SK-N-SH (cell line): ENCODE data around the gene TMEM151A. TPM values are rescaled to one million over a fixed set of nuclear protein-coding genes. Genes with fewer than 3 reads are reported as not detected.

Source experiments
- CTCF ChIA-PET: fragments of 300-600, 350-600 bp; formaldehyde crosslinking; extraction: SDS; loops from one replicate; lab custom pipeline; 2021; lab: Yijun Ruan, JAX
- POLR2A ChIA-PET: fragments of 350-600 bp; sonication (Branson Sonifier 250); formaldehyde crosslinking; extraction: SDS; loops from one replicate; lab custom pipeline; 2020; ENCODE audit warnings: antibody characterized with exemption, inconsistent platforms; lab: Yijun Ruan, JAX
- DNase-seq: peaks from one replicate; pipeline ENCODE4 v3.0.0; 2012
- H2AFZ ChIP-seq: fragments of 200-600 bp; sonication (generic); 2 replicates; pipeline ENCODE4 v1.8.1; 2016; ENCODE audit warnings: antibody characterized with exemption, mild to moderate bottlenecking, low read depth
- H3F3A ChIP-seq: fragments of 200-600 bp; sonication (generic); replicated peaks from 2 replicates; pipeline ENCODE3; 2016; ENCODE audit warnings: antibody characterized with exemption, mild to moderate bottlenecking; ENCODE audit not compliant: insufficient read depth
- H3K27ac ChIP-seq, 2 experiments: fragments of 200-500 bp in 1 of 2; fragments of 200-600 bp in 1 of 2; sonication (Bioruptor generic) in 1 of 2; sonication (generic), shearing (Covaris generic) in 1 of 2; 2 replicates each; pipeline versions ENCODE4 v1.5.1 to v1.6.1; 2014 to 2016; ENCODE audit warnings: low read depth in 2 of 2, inconsistent platforms in 1 of 2, low read length in 1 of 2, mild to moderate bottlenecking in 1 of 2, mixed read lengths in 1 of 2
- H3K27me3 ChIP-seq: fragments of 200-600 bp; sonication (generic), shearing (Covaris generic); 2 replicates; pipeline ENCODE4 v1.6.1; 2016; ENCODE audit warnings: mixed run types; ENCODE audit not compliant: insufficient read depth
- H3K36me3 ChIP-seq, 2 experiments: fragments of 200-500 bp in 1 of 2; fragments of 200-600 bp in 1 of 2; sonication (Bioruptor generic) in 1 of 2; sonication (generic) in 1 of 2; replicated peaks in 1 of 2; 2 replicates each; pipeline versions ENCODE3 to v1.5.1; 2014 to 2016; ENCODE audit warnings: low read length in 1 of 2, mild to moderate bottlenecking in 1 of 2; ENCODE audit not compliant: insufficient read depth in 2 of 2, control insufficient read depth in 1 of 2
- H3K4me1 ChIP-seq, 2 experiments: fragments of 200-500 bp in 1 of 2; fragments of 200-600 bp in 1 of 2; sonication (Bioruptor generic) in 1 of 2; sonication (generic), shearing (Covaris generic) in 1 of 2; 2 replicates each; pipeline versions ENCODE4 v1.5.1 to v1.6.1; 2014 to 2016; ENCODE audit warnings: low read depth in 1 of 2, low read length in 1 of 2, mixed run types in 1 of 2; ENCODE audit not compliant: insufficient read depth in 2 of 2, control insufficient read depth in 1 of 2
- H3K4me2 ChIP-seq: fragments of 200-600 bp; sonication (generic), shearing (Covaris generic); 2 replicates; pipeline ENCODE4 v1.6.1; 2017; ENCODE audit warnings: mixed run types
- H3K4me3 ChIP-seq, 2 experiments: fragments of 200-500 bp in 1 of 2; fragments of 200-600 bp in 1 of 2; sonication (Bioruptor generic) in 1 of 2; sonication (generic), shearing (Covaris generic) in 1 of 2; 2 replicates each; pipeline versions ENCODE4 v1.5.1 to v1.8.1; 2014 to 2016; ENCODE audit warnings: low read depth in 2 of 2, inconsistent platforms in 1 of 2, low read length in 1 of 2, mild to moderate bottlenecking in 1 of 2, mixed read lengths in 1 of 2, moderate library complexity in 1 of 2
- H3K79me2 ChIP-seq: fragments of 200-600 bp; sonication (generic); 2 replicates; pipeline ENCODE4 v1.8.1; 2017; ENCODE audit warnings: mild to moderate bottlenecking; ENCODE audit not compliant: insufficient read depth
- H3K9ac ChIP-seq: fragments of 200-600 bp; sonication (generic); 2 replicates; pipeline ENCODE4 v1.6.1; 2017; ENCODE audit warnings: mixed run types
- H3K9me2 ChIP-seq: fragments of 200-600 bp; sonication (generic); 2 replicates; pipeline ENCODE4 v1.6.1; 2017; ENCODE audit warnings: mixed run types
- H3K9me3 ChIP-seq: fragments of 200-600 bp; sonication (generic); 2 replicates; pipeline ENCODE4 v1.6.1; 2017; ENCODE audit warnings: mixed run types, mild to moderate bottlenecking, moderate library complexity
- H4K20me1 ChIP-seq: fragments of 200-600 bp; sonication (generic); 2 replicates; pipeline ENCODE4 v1.6.1; 2017; ENCODE audit warnings: mild to moderate bottlenecking, mixed run types; ENCODE audit not compliant: insufficient read depth
- CTCF ChIP-seq: fragments of 200-600 bp; sonication (generic); IDR thresholded peaks from 2 replicates; pipeline ENCODE4 v1.6.1; 2017; ENCODE audit warnings: antibody characterized with exemption, mild to moderate bottlenecking, moderate library complexity
- ELF1 ChIP-seq: IDR thresholded peaks from 2 replicates; pipeline ENCODE4 v1.4.0; 2012
- FOXM1 ChIP-seq: IDR thresholded peaks from 2 replicates; pipeline ENCODE4 v1.4.0; 2012; ENCODE audit warnings: low read depth, mild to moderate bottlenecking
- GATA2 ChIP-seq: sonication (generic); formaldehyde crosslinking; IDR thresholded peaks from 2 replicates; pipeline ENCODE4 v1.5.0; 2020; ENCODE audit warnings: mild to moderate bottlenecking, missing genetic modification reagents
- NFIC ChIP-seq: IDR thresholded peaks from 2 replicates; pipeline ENCODE4 v1.4.0; 2012; ENCODE audit warnings: borderline replicate concordance
- PBX3 ChIP-seq: IDR thresholded peaks from 2 replicates; pipeline ENCODE4; 2012
- RCOR1 ChIP-seq: fragments of 150-350 bp; IDR thresholded peaks from 2 replicates; pipeline ENCODE4 v1.6.1; 2017; ENCODE audit warnings: antibody characterized with exemption, low read length
- REST ChIP-seq: IDR thresholded peaks from 2 replicates; pipeline ENCODE4 v1.6.1; 2012; ENCODE audit warnings: mild to moderate bottlenecking, low read depth, low read length, moderate library complexity
- RXRA ChIP-seq: IDR thresholded peaks from 2 replicates; pipeline ENCODE4 v1.4.0; 2012; ENCODE audit warnings: low read depth, mild to moderate bottlenecking, borderline replicate concordance
- SIN3A ChIP-seq: IDR thresholded peaks from 2 replicates; pipeline ENCODE4 v1.6.1; 2012; ENCODE audit warnings: low read depth, mild to moderate bottlenecking, low read length, moderate library complexity, borderline replicate concordance
- SMC3 ChIP-seq: IDR thresholded peaks from 2 replicates; pipeline ENCODE4 v1.6.1; 2012; ENCODE audit warnings: low read depth, low read length, improper control_type of control experiment
- TCF12 ChIP-seq: IDR thresholded peaks from 2 replicates; pipeline ENCODE4 v1.4.0; 2012
- USF1 ChIP-seq: IDR thresholded peaks from 2 replicates; pipeline ENCODE4 v1.4.0; 2012; ENCODE audit warnings: low read depth, borderline replicate concordance
- WGBS: methylation state at CpG from one replicate; pipeline ENCODE4 v1.1.6; 2017; ENCODE audit warnings: low lambda C conversion rate; 5-methylcytosine and 5-hydroxymethylcytosine counted together
- polyA plus RNA-seq, 3 experiments: library from polyadenylated mRNA; depleted of rRNA; stranded (reverse); fragments of >200 nt; gene quantifications; 2 replicates each; pipeline ENCODE4 v1.2.3, GENCODE V29; 2012

Gene TMEM151A
- polyA plus RNA-seq, 1 of the 3 experiments (the other 2 are of a cell fraction), result 0.35 TPM

GRCh38 chr11:66243782-66244535 lies 47.7 kb upstream of the TMEM151A start:
- no peaks in the 10 kb centered on the region for H3K4me1 ChIP-seq
- no peaks in the 10 kb centered on the region for H3K79me2 ChIP-seq
- no peak overlapping the region for H2AFZ ChIP-seq
- no peaks in the 10 kb centered on the region for H3K9me3 ChIP-seq
- H3K9me2 ChIP-seq, result no peaks in the 10 kb centered on the region
- no peak overlapping the region for H3K4me3 ChIP-seq
- H3K4me2 ChIP-seq, result no peak overlapping the region
- no peak overlapping the region for H3K27ac ChIP-seq
- peaks cover 23 to 78% of the 10 kb centered on the region in 2 experiments for H3K36me3 ChIP-seq
- CTCF ChIA-PET, result interaction anchor here (0.9 to 1.3 kb wide), 3 partner anchors 21 to 176 kb away, joined by 3 to 5 read pairs (median 3); no protein-coding TSS in a partner anchor
- H3K9ac ChIP-seq, result no peak overlapping the region
- no peak for DNase-seq
- POLR2A ChIA-PET, result no interaction called here
- H3F3A ChIP-seq, result no peaks in the 10 kb centered on the region
- WGBS, result 84% methylated on average over 13 of the region's 13 CpGs
- no peaks in the 10 kb centered on the region for H4K20me1 ChIP-seq
- H3K27me3 ChIP-seq, result no peaks in the 10 kb centered on the region
- TF ChIP-seq USF1 (no peak), NFIC (no peak), FOXM1 (no peak), ELF1 (no peak), SIN3A (no peak), REST (no peak)

- Histone ChIP-seq H3K4me2 (no peak overlapping the region), H3K4me3 (no peak overlapping the region), H3K79me2 (no peaks in the 10 kb centered on the region), H3K9me2 (no peaks in the 10 kb centered on the region), H4K20me1 (no peaks in the 10 kb centered on the region), H3K27me3 (no peaks in the 10 kb centered on the region), H3K9ac (no peak overlapping the region), H3K36me3 (peaks cover 22 to 60% of the 10 kb centered on the region in 2 experiments), H3F3A (peaks cover 3% of the 10 kb centered on the region), H2AFZ (no peak overlapping the region), H3K9me3 (no peaks in the 10 kb centered on the region), H3K27ac (no peak overlapping the region), H3K4me1 (peaks cover 0 to 5% of the 10 kb centered on the region in 2 experiments; a peak in 1 of 4 replicates)
- 95% methylated on average over 4 of the region's 4 CpGs for WGBS
- CTCF ChIA-PET, result interaction anchor here (1.6 kb wide), 1 partner anchor 25 kb away, joined by 6 read pairs; no protein-coding TSS in a partner anchor
- no peak for DNase-seq
- POLR2A ChIA-PET, result no interaction called here
- TF ChIP-seq FOXM1, result no peak
- TF ChIP-seq TCF12, result no peak
- TF ChIP-seq CTCF, result no peak
- no peak for TF ChIP-seq PBX3
- no peak for TF ChIP-seq REST
- TF ChIP-seq GATA2, result no peak
- no peak for TF ChIP-seq NFIC
- no peak for TF ChIP-seq RCOR1
- TF ChIP-seq SMC3, result no peak
- no peak for TF ChIP-seq RXRA
- no peak for TF ChIP-seq USF1
Observed at GRCh38 chr11:66247295-66247694, 44.4 kb upstream of the TMEM151A start.
